Activated T-cell treated with anti-CD3 and anti-CD28 coated beads for 1 hour (primary cell): ENCODE measurements around the gene LSP1.
A peak's percentile ranks its signal among the peaks of the same experiment; 100 is the strongest.

Source experiments
- DNase-seq: peaks from one replicate; pipeline ENCODE4 v3.0.0-alpha.2; 2020; ENCODE audit warnings: low read depth

The LSP1 gene

GRCh38 chr11:1837171-1838076, 15.5 kb upstream of the LSP1 start:
- DNase-seq, result peak; percentile 74

- no peak for DNase-seq
These were observed 14.8 kb upstream of the LSP1 start for GRCh38 chr11:1838077-1838425.

GRCh38 chr11:1838426-1839144, 14.3 kb upstream of the LSP1 start, which contains the start of gene TNNI2:
TSS of gene TNNI2 (plus strand) at chr11:1838981. CDS start at chr11:1839697, 716 bp downstream.
- no peak for DNase-seq

- no peak for DNase-seq
These were observed 13.5 kb upstream of the LSP1 start for GRCh38 chr11:1839204-1839923.

DNA sequence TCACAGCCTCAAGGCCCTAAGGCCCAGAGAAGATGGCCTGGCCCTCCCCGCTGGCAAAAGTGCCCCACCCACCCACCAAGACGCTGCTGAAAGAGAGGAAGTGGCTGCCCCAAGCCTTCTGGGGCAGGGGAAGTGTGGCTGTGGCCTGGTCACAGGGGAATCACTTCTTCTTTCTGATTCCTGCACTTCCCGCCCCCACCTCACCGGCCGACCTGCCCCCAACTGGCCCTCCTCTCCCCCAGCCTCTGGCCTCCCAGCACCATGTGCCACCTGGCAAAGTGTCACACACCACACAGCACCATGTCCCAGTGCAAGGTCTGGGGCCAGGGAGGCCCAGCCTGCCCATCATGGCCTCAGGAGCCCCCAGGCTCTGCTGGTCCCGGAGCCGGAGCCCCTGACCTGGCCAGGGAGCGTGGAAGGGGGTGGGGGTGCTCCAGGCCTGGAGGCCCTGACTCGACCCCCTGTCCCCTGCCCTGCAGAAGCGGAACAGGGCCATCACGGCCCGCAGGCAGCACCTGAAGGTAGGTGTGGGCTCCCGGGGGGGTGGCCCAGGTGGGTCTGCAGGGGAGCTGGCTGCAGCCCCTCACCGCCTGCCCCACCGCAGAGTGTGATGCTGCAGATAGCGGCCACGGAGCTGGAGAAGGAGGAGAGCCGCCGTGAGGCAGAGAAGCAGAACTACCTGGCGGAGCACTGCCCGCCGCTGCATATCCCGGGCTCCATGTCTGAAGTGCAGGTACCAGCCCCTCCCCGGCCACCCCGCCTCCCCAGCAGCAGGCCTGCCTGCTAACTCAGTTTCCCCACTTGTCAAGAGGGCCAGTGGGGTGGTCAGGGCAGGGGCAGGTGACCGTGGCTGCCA, 12.7 kb upstream of the LSP1 start:
- DNase-seq, result no peak

- DNase-seq, result no peak
These were observed 12.0 kb upstream of the LSP1 start for GRCh38 chr11:1840780-1841480.

DNA sequence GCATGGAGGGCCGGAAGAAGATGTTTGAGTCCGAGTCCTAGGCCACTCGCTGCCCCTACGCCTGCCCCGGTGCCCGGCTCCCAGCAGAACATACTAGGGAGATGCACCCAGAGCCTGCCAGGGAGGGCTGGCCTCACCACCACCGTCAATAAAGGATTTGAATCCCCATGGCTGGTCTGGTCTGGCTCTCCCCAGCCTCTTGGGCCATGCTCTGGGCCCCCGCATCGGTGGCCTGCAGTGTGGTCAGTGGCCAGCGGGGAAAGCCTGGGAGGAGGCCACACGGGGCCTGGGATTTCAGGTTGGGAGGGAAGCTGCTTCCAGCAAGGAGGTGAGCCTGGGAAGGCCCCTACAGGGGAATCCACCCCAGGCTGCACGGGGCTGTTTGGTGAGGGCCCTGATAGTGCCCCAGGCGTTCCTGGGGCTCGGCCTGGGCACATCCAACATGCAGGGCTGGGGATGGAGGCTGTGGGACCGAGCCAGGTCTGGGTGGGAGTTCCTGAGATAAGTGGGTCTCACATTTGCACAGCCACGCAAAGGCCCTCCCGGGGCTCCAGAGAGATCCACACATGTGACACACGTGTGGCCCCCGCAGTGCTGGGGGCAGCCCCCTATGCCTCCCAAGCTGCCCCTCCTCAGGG, 11.3 kb upstream of the LSP1 start:
- DNase-seq, result no peak

DNA sequence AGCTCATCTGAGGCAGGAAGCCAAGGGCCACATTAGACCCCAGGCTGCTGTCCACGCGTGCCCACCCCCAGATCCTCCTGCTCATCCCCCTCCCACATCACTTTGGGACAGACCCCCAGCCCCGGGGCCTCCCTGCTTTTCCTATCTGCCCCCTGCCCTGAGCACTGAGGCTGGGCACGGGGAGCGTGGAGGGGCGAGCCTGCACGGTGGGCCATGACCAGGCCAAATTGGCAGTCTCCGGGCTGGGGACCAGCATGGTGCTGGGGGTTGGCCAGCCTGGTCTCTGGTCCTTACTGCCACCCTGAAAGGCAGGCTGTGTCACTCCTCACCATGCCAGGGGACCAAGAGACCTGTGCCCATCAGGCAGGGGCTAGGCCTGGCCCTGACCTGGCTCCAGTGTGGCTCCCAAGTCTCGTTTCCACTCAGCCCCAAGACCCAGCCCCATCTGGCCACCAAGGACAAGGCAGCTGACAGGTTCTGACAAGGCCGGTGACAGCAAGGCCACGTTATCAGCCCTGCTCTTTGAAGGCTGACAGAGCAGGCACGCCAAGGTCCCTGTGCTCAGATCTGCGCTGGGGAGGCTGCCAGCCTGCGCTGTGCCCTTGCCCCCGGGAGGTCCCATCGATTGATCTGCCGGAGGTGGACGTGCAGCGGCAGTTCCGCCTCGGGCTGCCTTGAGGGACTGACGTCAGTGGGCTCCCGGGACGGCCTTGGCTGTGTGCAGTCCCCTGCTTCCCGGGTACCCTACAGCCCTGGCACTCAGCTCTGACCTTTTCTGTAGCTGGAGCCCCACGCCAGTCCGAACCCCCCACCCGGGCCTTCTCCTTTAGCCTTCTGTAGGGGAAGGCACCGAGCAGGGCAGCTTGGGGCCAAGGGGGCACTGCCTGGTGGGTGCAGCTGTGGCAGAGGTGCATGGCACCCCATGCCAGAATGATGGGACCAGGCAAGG, 10.5 kb upstream of the LSP1 start:
- no peak for DNase-seq

- DNase-seq, result no peak
These were observed 9.8 kb upstream of the LSP1 start for GRCh38 chr11:1843098-1843473.

DNA sequence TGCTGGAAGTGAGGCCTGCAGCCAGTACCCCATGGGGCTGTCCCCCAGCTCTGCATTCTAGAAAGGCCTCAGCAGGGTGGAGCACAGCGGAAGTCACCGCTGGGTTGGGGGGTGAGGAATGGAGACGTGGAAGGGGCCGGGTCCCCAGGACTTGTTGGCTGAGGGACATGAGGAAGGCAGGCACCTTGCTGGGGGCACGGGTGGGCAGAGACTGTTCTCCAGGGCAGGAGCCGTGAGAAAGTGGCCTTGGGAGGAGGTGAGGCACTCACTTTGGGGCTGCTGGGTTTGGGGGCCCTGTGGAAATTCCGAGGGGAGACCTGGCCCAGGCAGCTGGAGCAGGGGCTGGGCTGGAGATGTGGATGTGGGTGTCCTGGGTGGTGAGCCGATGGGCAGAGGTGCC, 9.1 kb upstream of the LSP1 start:
- no peak for DNase-seq

DNA sequence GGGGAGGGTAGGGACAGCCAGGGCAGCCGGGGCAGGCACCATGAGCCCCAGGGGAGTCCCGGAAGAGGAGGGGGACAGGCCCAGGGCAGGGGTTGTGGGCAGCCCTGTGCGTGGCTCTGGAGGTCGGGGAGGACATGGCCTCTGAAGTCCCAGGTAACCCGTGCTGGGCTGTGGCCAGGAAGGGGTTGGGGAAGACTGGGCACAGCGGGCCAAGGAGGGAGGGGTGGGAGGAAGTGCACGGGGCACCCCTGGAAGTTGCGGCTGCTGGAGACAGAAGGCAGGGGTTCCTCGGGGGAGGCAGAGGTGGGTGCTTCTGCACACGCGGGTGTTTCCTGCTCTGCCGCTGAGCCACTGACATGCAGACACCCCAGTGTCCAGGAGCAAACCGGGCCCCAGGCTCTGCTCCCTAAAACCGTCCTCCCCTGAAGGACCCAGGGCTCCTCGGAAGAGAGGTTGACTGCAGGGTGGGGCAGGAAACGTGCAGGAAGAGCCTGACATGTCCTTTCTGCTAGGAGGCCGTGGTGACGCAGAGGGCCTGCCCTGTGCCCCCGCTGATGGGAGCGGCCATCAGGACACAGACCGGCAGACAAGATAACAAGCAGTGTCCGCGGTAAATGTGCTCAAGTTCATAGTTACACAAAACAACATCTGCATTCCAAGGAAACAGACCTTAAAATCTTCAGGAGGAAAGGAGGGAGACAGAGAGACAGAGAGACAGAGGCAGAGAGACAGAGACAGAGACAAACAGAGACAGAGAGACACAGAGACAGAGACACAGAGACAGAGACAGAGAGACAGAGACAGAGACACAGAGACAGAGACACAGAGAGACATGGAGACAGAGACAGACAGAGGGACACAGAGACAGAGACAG, 8.4 kb upstream of the LSP1 start:
- peak; percentile 35 for DNase-seq

DNA sequence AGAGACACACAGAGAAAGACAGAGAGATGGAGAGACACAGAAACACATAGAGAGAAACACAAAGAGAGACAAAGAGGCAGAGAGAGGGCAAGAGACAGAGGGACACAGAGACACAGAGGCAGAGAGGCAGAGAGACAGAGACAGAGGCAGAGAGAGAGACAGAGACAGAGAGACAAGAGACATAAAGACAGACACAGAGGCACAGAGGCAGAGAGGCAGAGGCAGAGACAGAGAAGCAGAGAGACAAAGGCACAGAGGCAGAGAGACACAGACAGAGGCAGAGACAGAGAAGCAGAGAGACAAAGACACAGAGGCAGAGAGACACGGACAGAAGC, 7.8 kb upstream of the LSP1 start:
- no peak for DNase-seq

DNA sequence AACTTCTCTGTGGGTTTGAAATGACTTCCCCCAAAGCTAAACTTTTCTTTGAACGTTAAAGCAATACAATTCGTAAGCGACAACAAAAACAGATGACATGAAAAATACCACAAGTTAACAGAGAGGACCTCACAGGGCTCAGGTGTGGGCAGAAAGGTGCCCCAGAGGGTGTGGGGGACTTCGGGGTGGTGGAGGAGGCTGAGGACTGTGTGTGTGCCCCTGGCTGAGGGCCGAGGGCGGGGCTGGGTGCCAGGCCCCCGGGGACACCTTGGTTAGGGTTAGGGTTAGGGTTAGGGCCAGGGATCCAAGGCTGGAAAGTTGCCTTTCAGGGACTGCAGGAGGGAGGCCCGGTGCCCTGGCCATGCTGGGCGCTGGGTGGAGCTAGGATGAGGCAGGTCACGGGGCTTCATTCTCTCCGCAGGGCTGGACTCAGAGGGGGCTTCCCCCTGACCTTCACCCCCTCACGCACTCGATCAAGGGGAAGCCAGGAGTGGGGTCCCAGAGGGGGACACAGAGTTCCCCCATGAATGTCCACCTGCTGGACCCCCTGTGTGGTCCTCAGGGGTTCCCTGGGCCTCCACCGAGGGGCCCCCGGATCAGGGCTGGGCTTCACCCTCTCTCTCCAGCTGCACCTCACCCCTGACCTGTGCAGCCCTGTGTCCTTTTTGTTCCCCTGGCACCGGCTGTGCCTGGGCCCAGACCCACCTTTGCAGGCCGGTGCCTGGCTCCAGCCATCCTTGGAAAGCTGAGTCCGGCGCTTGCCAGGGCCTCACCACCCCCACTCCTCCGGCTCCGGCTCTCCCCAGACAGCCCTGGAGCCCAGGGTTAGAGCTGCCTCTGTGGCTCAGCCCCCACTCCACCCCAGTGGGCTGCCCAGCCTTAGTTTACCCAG, 7.1 kb upstream of the LSP1 start:
- no peak for DNase-seq

GRCh38 chr11:1846453-1846932, 6.4 kb upstream of the LSP1 start:
- DNase-seq, result no peak

DNA sequence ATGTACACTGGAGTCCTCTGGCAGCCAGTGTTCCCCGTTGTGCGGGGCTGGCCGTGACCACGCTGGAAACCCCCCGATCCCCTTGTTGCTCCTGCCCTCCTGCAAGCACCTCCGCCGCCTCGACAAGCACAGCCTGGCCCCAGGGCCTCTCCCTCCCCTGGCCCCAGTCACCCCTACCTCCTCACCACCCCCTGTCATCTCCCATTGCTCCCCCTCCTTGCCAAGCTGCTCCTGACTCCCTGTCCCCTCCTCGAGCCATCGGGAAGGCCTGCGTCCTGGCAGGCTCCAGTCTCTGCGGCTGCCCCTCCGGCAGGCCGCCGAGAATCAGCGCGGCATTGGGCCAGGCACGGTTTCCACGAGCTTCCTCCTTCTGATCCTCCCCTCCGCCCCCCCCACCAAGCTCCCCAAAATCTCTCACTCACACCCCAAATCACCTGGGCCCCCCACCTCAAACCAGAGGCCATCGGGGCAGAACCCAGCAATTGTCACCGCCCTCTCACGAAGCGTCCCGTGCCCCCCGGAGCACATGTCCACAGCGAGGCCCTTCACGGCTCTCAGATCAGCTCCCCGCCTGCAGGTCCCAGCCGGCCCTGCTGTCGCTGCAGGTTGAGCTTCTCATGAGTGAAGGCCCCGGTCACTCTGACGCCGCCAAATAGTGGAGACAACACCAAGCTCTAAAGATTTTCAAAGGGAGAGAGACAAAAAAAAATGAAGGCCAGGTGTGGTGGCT, 5.7 kb upstream of the LSP1 start:
- DNase-seq, result no peak

GRCh38 chr11:1847926-1848639, 4.8 kb upstream of the LSP1 start:
- no peak for DNase-seq
